HG02623 (cell line): ENCODE measurements around the gene FKBP9.
"Not testable (repeated sequence)": the region's sequence is repeated elsewhere in the genome, so short reads cannot be mapped to it uniquely, and the experiment has no call there.

Experiments used
- ATAC-seq: cut with Tn5 transposase; IDR thresholded peaks from one replicate; pipeline ENCODE4 v1.9.1; 2021; ENCODE audit warnings: moderate library complexity; ENCODE audit not compliant: unreplicated experiment

The FKBP9 gene

GRCh38 chr7:32948202-32948601, 9.0 kb upstream of the FKBP9 start:
- ATAC-seq = no peak

- ATAC-seq = no peak
Measured at GRCh38 chr7:32952876-32953275, 4.4 kb upstream of the FKBP9 start.

- ATAC-seq = no peak
Measured at GRCh38 chr7:32958046-32959025, 1.1 kb downstream of the FKBP9 start.

- ATAC-seq = not testable (repeated sequence)
Measured at GRCh38 chr7:32963880-32964301, 6.7 kb downstream of the FKBP9 start.

GRCh38 chr7:32964461-32965159, 7.4 kb downstream of the FKBP9 start:
- peak; percentile 95 for ATAC-seq

- ATAC-seq = not testable (repeated sequence)
Measured at GRCh38 chr7:32966489-32967267, 9.4 kb downstream of the FKBP9 start.

- ATAC-seq = not testable (repeated sequence)
Measured at GRCh38 chr7:32967268-32967582, 10.0 kb downstream of the FKBP9 start.

GRCh38 chr7:32971967-32972366, 14.7 kb downstream of the FKBP9 start:
- not testable (repeated sequence) for ATAC-seq

- not testable (repeated sequence) for ATAC-seq
Measured at GRCh38 chr7:32977159-32977558, 19.9 kb downstream of the FKBP9 start.

- not testable (repeated sequence) for ATAC-seq
Measured at GRCh38 chr7:32979246-32979645, 22.0 kb downstream of the FKBP9 start.

GRCh38 chr7:32979902-32980301, 22.7 kb downstream of the FKBP9 start:
- ATAC-seq = not testable (repeated sequence)

GRCh38 chr7:32988148-32988547, 30.9 kb downstream of the FKBP9 start:
- peak; percentile 82 for ATAC-seq

- ATAC-seq = not testable (repeated sequence)
Measured at GRCh38 chr7:32991068-32991585, 33.9 kb downstream of the FKBP9 start.

- not testable (repeated sequence) for ATAC-seq
Measured at GRCh38 chr7:32991975-32992700, 34.9 kb downstream of the FKBP9 start.

GRCh38 chr7:32992750-32993149, 35.5 kb downstream of the FKBP9 start:
- ATAC-seq = not testable (repeated sequence)

- not testable (repeated sequence) for ATAC-seq
Measured at GRCh38 chr7:32997956-32998355, 40.7 kb downstream of the FKBP9 start.

- ATAC-seq = peak; percentile 62
Measured at GRCh38 chr7:32998361-32999171, 41.3 kb downstream of the FKBP9 start.

GRCh38 chr7:32999380-32999779, 42.1 kb downstream of the FKBP9 start:
- not testable (repeated sequence) for ATAC-seq

- ATAC-seq = not testable (repeated sequence)
Measured at GRCh38 chr7:33003111-33003510, 45.9 kb downstream of the FKBP9 start.
